Measurements from ENCODE around the gene SLC25A26.
A peak's percentile ranks its signal among the peaks of the same experiment; 100 is the strongest.

SLC25A26 gene

DNA sequence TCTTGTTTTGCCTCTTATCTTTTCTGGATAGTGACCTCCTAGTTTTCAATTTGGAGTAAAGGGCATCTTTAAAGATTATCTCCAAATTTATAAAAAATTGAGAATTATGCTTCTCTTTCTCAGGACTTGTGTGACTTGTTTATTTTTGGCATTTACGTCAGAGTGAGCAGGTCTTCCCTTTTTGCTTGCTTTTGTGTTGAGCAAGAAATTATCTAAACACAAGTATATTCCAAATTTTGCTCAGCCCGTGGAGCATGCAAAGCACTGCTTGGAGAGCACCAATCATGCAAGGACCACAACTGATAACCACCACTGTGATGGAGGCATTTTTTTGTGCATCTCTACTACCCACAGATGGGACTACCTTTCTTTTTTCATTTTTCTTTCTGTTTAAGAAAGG, 7.1 kb downstream of the SLC25A26 start:
- no peak for FAIRE-seq

DNA sequence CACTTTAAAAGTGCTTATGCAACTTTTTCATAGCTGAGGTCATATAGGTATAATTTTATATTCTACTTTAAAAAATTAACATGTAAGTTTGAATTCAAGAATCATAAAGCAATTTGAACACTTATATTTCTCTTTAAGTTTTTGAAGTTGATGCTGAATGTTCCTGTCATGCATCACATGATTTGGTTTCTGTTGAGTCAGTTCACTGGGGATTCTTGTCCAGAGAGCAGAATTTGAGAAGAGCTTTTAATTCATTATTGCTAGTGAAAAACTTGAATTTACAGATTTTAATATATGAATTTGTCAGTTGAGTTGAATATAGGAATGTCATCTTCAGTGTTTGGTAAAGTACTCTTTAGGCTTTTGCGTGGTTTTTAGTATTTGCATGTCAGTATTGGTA, 7.9 kb downstream of the SLC25A26 start:
- peak; percentile 17 for FAIRE-seq

DNA sequence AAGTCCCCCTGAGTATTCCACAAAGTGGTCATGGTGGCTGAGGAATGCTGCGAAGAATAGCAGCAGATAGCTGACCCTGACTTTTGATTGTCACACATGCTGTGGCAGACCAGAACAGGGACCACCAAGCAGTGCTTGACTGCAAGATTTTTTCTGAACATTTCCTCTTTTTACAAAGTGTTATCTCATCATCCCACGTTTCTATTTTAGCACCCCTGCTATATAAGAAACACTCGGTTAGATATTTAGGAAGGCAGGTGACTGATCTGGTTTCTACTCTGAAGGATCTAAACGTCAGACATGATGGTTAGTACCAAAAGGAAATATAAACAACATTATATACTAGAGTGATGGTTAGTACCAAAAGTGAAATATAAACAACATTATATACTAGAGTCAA, 9.1 kb downstream of the SLC25A26 start:
- FAIRE-seq: no peak

- no peak for FAIRE-seq
Observed at GRCh38 chr3:66233033-66233432, 12.2 kb downstream of the SLC25A26 start.

- peak; percentile 13 for FAIRE-seq
Observed at GRCh38 chr3:66236281-66236680, 15.5 kb downstream of the SLC25A26 start.

GRCh38 chr3:66237552-66237951, 16.8 kb downstream of the SLC25A26 start:
- FAIRE-seq: no peak

GRCh38 chr3:66239513-66240123, 18.8 kb downstream of the SLC25A26 start:
- no peak for FAIRE-seq

DNA sequence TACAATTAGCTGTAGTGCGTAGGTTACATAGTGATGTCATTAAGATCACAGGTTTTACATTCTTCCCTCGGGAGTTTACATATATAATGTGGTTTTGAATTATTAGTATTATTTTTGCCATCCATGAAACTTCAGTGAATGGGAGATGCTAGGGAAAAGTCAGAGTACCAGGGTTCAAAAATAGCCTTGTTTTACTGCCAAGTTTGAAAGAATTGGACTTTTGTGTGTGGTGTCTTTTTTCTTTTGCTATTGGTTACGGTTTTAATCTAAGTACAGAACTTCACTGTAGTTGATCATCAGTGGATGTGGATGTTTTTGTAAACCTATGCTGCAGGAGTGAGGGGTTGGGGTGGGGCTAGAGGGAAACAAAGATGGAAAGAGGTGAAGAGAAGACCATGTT, 20.7 kb downstream of the SLC25A26 start:
- no peak for FAIRE-seq

GRCh38 chr3:66242788-66243464, 22.1 kb downstream of the SLC25A26 start:
- no peak for FAIRE-seq

DNA sequence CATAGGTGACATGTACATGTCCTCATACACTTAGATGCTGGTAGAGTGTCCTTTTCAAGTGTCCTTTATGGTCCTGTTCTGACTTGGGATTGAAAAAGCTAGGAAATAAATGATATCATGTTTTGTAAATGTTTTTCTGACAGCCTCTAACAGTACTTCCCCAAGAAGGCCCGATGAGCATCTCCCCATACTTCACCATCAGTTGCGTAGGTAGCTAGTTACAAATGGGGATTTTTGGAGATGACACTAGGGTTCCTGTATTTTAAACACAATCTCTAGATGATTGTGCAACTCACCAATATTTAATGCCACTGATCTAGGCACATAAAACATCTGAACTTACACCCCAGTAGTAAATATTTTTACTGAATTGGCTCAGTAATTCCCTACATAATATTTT, 27.8 kb downstream of the SLC25A26 start:
- FAIRE-seq: no peak

- peak; percentile 96 for FAIRE-seq
Observed at GRCh38 chr3:66253790-66254620, 33.2 kb downstream of the SLC25A26 start.

- FAIRE-seq: no peak
Observed at GRCh38 chr3:66255865-66256264, 35.1 kb downstream of the SLC25A26 start.

- FAIRE-seq: no peak
Observed at GRCh38 chr3:66256806-66257205, 36.0 kb downstream of the SLC25A26 start.

GRCh38 chr3:66259566-66260255, 38.9 kb downstream of the SLC25A26 start:
- FAIRE-seq: no peak

DNA sequence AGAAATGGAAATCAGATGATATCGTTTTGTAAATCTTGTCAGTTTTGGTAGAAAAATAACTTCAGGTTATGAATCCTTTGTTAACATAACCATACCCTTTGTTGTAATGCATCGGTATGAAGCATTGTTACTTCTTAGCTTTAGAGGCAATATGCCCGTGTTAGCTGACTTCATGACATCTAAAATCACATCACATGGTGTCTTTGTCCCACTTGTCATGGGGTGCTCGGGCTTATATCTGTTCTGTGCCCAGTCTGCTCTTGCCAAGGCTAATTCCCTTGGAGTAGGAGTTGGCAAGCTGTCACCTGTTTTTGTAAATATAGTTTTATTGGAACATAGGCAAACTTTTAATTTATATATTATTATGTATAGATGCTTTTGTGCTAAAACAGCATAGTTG, 39.6 kb downstream of the SLC25A26 start:
- no peak for FAIRE-seq

- FAIRE-seq: no peak
Observed at GRCh38 chr3:66261355-66261754, 40.6 kb downstream of the SLC25A26 start.

GRCh38 chr3:66265649-66266048, 44.8 kb downstream of the SLC25A26 start:
- FAIRE-seq: no peak

GRCh38 chr3:66266551-66266950, 45.8 kb downstream of the SLC25A26 start:
- no peak for FAIRE-seq

- no peak for FAIRE-seq
Observed at GRCh38 chr3:66267031-66267430, 46.2 kb downstream of the SLC25A26 start.

- no peak for FAIRE-seq
Observed at GRCh38 chr3:66267906-66268305, 47.1 kb downstream of the SLC25A26 start.

DNA sequence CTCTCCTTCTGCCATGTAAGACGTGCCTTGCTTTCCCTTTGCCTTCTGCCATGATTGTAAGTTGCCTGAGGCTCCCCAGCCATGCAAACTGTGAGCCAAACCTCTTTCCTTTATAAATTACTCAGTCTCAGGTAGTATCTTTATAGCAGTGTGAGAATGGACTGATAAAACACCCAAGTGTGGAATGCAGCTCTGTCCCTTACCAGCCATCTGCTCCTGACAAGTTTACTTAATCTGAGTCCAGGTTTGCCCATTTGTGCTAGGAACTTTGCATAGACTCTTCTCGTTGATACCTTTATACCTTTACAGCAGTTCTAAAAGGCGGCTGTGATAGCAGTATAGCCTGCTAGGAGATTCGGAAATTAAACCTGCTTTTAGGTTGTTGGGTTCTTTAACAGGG, 48.1 kb downstream of the SLC25A26 start:
- no peak for FAIRE-seq

GRCh38 chr3:66269411-66269810, 48.6 kb downstream of the SLC25A26 start:
- FAIRE-seq: no peak

DNA sequence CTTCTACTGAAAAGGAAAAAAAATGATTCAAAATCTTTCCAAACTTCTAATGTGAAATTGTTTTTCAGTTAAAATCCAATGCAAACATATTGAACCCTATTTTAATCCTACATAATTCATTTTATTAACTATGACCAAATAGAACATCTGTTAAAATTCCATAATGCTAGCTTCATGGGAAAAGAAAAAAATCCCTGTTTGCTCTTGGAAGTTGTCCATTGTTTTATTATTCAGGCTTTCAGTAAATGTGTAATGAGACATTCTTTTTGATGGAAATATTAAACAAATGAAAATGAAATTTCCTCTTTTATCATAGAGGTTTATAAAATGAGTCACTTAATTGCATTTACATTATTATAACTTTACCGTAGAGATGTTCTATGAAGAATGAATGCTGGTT, 49.5 kb downstream of the SLC25A26 start:
- no peak for FAIRE-seq

Data from G401.6 (cell line).